DMS 273 (cell line): ENCODE results near the gene NUP214.
"Not testable (repeated sequence)": the region's sequence is repeated elsewhere in the genome, so short reads cannot be mapped to it uniquely, and the experiment has no call there.

Source experiments
- DNase-seq: peaks from one replicate; lab custom pipeline; 2025; ENCODE audit not compliant: unreplicated experiment; lab: John Stamatoyannopoulos, UW

NUP214 gene

GRCh38 chr9:131115360-131115742, 10.0 kb upstream of the NUP214 start:
- not testable (repeated sequence) for DNase-seq

GRCh38 chr9:131116281-131117120, 8.9 kb upstream of the NUP214 start:
- no peak for DNase-seq

DNA sequence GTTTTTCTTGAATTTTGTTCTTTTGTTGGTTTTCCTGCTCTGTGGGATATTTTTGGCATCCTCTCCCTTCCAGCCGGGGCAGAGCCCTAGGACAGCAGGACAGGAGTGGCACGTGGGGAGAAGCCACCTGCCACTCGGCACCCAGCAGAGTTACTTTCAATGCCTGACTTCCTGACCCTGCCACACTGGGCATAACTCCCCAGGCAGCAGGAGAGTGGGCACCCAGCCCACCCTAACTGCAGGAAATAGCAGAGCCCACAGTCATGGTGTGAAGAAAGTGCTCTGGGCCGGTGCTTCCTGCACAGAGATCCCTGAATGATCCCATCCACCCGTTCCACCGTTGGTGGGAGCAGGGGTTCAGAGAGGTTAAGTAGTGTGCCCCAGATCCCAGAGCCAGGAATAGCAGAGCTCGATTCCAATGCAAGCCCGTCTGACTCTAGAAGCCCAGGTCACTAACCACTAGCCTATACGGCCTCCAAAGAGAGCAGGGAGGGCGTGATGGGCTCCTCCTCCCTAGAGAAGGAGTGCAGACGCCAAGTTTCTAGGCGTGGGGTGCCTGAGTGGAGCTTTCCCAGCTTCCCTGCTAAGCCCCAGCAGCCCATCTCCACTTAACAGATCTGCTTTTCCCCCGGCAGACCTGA, 8.1 kb upstream of the NUP214 start:
- DNase-seq, result no peak

DNA sequence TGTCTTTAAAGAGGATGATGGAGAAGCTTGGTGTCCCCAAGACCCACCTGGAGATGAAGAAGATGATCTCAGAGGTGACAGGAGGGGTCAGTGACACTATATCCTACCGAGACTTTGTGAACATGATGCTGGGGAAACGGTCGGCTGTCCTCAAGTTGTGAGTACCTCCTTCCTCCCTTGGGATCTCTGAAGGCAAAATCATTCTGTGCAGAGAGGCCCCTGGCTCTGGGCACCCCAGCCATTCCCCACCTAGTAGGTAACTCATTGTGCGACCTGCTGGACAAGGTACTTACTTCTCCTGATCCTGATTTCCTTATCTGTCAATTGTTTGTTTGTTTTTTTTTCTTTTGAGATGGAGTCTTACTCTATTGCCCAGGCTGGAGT, 7.6 kb upstream of the NUP214 start:
- no peak for DNase-seq

GRCh38 chr9:131119600-131119999, 5.8 kb upstream of the NUP214 start:
- DNase-seq, result no peak

GRCh38 chr9:131120620-131121228, 4.7 kb upstream of the NUP214 start:
- DNase-seq, result no peak

- no peak for DNase-seq
Measured at GRCh38 chr9:131121346-131121745, 4.0 kb upstream of the NUP214 start.

DNA sequence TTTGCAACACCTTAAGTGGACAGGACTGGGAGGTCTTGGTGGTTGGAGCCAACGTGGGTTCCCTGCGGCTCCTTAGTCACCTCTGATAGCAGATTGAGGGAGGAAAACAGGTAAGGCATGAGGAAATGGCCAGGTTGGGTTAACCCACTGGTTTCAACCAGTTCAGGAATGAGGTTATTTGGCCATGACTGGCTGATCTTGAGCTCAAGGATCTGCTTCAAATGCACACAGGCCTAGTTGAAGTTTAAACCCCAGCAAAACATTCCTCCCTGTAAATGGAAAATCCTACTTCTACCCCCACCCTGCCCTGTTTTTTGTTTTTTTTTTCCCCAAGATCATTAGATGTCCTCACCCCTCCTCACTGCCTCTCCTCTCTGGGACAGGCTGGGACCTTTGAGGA, 3.2 kb upstream of the NUP214 start:
- no peak for DNase-seq

- DNase-seq, result no peak
Measured at GRCh38 chr9:131125038-131125287, 423 bp upstream of the NUP214 start.

GRCh38 chr9:131126059-131126426, 657 bp downstream of the NUP214 start:
- DNase-seq, result no peak

GRCh38 chr9:131129183-131129582, 3.8 kb downstream of the NUP214 start:
- no peak for DNase-seq

- DNase-seq, result peak; percentile 35
Measured at GRCh38 chr9:131138676-131139075, 13.3 kb downstream of the NUP214 start.

- no peak for DNase-seq
Measured at GRCh38 chr9:131140112-131140511, 14.7 kb downstream of the NUP214 start.

GRCh38 chr9:131140550-131140949, 15.2 kb downstream of the NUP214 start:
- DNase-seq, result no peak

GRCh38 chr9:131142160-131142559, 16.8 kb downstream of the NUP214 start:
- DNase-seq, result no peak

GRCh38 chr9:131144201-131144600, 18.8 kb downstream of the NUP214 start:
- no peak for DNase-seq

DNA sequence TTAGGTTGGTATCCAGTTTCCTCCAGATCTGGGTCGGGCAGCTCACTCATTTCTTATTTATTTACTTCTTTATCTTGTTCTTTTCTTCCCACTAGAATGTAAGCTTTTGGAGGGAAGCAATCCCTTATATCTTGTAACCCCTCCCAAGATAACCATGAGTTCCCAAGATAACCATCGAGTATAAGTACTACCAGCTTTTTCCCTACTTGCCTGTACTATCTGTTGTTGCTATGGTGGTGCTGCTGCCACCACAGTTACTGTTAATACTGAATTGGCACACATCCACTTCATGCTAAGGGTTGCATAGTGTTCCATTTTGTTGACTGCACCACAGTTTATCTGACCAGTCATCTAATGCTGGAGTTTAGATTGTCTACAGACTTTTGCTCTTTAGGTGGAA, 19.9 kb downstream of the NUP214 start:
- no peak for DNase-seq

- DNase-seq, result no peak
Measured at GRCh38 chr9:131146186-131146585, 20.8 kb downstream of the NUP214 start.

DNA sequence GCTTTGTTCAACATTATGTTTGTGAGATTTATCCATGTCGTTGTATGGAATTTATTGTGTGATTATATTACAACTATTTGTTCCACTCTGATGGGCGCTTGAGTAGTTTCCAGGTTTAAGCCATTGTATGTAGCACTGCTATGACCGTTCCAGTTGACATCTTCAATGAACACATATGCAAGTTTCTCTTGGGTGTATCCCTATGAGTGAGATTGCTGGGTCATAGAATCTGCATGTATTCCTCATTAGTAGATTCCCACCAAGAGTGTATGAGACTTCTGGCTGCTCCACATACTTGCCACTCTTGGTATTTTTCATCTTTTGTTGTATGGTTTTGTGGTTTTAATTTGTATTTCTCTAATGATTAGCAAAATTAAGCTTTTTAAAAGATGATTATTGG, 22.9 kb downstream of the NUP214 start:
- no peak for DNase-seq

GRCh38 chr9:131148966-131149687, 23.7 kb downstream of the NUP214 start:
- no peak for DNase-seq

DNA sequence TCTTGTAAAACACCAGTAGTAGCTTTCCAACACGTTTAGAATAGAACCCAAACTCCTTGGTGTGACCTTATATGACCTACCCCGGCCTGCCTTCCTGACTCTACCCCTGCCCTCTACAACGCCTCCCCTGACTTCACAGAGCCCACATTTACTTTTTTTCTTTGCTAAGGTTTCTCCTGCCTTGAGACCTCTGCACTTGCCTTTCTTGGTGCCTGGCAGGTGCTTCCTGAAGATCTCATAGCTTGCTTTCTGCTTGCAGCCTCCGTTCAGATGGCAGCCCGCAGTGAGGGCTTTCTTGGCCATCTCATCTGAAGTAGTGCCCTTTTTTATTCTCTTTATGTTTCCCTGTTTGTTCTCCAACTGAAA, 24.3 kb downstream of the NUP214 start:
- DNase-seq, result no peak

DNA sequence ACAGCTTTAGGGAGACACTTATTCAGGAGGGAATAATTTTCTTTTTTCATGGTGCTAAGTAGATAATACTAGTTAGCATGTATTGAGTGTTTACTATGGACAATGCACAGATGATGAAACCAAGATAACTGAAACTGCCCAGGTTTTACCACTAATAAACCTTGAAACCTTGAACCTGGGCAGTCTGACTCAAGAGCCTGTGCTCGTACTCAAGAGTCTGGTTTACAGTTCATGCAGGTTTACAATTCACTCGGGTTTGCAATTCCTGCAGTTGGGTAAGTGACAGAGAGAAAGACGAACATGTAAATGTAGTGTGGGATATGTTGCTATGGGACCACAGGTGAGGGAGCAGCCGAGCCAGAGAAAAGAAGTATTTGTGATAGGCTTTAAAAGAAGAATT, 28.2 kb downstream of the NUP214 start:
- no peak for DNase-seq
